GM15510 (cell line): Measurements from ENCODE around the gene MAP4K5.

Experiments
- POLR2A ChIP-seq: IDR thresholded peaks from 3 replicates; pipeline ENCODE4 v1.6.1; 2011; ENCODE audit warnings: borderline replicate concordance; ENCODE audit not compliant: insufficient read length; ENCODE audit errors: extremely low read depth

The MAP4K5 gene

GRCh38 chr14:50539051-50539450 lies 6.7 kb upstream of the MAP4K5 start:
- no peak for TF ChIP-seq POLR2A

- no peak for TF ChIP-seq POLR2A
Observed at GRCh38 chr14:50534997-50535396, 2.6 kb upstream of the MAP4K5 start.

GRCh38 chr14:50534416-50534815 lies 2.0 kb upstream of the MAP4K5 start:
- no peak for TF ChIP-seq POLR2A

GRCh38 chr14:50533806-50534205 lies 1.4 kb upstream of the MAP4K5 start:
- no peak for TF ChIP-seq POLR2A

- TF ChIP-seq POLR2A: no peak
Observed at GRCh38 chr14:50533241-50533705, 904 bp upstream of the MAP4K5 start.

GRCh38 chr14:50531595-50532501 lies 521 bp downstream of the MAP4K5 start:
- TF ChIP-seq POLR2A: no peak

- no peak for TF ChIP-seq POLR2A
Observed at GRCh38 chr14:50530794-50531365, 1.5 kb downstream of the MAP4K5 start.

DNA sequence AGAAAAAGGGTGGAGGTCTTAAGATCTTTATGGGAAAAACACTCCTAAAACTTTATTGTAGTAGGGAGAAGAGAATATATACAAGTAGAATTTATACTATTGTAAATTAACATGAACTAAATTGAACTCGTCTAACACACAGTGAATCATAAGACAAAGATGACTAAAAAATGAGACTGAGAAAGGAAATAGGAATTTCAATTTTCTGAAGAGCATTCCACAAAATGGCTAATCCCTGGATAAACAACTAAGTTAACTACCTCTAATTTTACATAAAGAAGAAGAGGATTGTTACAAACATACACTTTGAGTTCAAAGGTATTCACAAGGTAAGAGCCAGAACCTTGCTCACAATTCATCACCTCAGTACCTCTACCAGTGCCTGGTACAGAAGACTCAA lies 2.0 kb downstream of the MAP4K5 start:
- no peak for TF ChIP-seq POLR2A

- no peak for TF ChIP-seq POLR2A
Observed at GRCh38 chr14:50529288-50530179, 2.8 kb downstream of the MAP4K5 start.

GRCh38 chr14:50528000-50528399 lies 4.4 kb downstream of the MAP4K5 start:
- TF ChIP-seq POLR2A: no peak

DNA sequence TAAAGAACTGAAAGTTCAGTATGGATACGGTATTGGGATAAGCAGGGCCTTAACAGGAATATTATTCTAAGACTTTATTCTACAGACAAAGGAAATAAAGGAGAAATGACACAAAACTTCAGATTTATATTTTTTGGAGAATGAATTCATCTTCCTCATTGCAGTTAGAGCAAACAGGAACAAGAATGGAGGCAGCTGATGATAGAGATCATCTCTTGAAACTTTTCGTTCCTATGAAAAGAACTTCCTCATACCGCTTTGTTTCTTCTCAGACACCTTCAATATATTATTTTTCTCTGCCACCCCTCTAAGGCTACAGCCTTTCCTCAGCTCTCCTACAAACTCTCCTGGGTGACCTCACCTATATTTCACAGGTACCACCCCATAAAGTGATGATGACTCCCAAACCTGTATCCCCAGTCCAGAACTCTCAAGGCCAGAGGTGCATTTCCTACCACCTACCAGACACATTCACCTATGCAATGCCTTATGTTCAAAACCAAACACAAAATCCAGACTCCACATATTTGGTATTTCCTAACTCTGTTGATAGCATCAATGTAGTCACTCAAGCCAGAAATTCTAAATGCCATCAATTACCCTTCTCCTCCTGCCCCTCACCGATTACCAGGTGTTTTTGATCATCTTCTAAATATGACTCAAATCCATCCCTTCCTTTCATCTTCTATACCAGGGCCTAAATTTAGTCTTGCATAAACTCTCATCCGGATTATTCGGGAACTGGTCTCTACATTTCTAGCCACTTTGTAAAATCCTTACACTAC lies 7.4 kb downstream of the MAP4K5 start:
- TF ChIP-seq POLR2A: no peak

- TF ChIP-seq POLR2A: no peak
Observed at GRCh38 chr14:50524060-50524459, 8.3 kb downstream of the MAP4K5 start.

DNA sequence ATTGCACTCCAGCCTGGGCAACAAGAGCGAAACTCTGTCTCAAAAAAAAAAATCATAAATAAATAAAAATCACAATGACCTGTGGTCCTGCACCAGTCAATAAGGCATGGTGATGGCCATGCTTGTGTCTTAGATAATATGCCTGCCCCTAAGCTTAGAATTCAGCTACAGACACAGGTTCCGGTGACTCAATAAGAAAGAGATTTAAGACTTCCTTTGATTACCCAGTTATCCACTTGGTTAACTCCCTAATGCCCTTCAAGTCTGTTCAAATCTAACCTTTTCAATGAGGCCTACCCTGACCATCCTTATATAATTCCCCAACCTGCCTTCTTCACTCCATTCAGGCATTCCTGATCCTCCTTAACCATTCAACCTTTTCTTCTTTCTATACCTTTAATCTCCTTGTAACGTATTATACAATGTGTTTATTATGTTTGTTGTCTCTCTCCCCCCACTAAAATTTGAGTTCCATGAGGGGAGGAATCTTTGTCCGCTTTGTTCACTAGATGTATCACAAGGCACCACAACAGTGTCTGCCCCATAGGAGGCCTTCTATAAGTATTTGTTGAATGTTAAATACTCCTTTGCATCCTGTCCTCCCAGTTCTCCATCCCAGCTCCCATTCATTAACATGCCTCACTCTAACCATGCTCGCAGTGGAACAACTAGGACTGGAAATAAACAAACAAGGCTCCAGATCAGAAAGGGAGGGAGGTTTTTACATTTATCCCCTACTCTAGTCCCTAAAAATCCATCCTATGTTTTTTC lies 8.9 kb downstream of the MAP4K5 start:
- no peak for TF ChIP-seq POLR2A
